Panc1 (cell line): ENCODE measurements around the gene ECT2L. TPM values are rescaled to one million over a fixed set of nuclear protein-coding genes. Genes with fewer than 3 reads are reported as not detected.

Source experiments
- ATAC-seq: fragments of 200-7000 bp; cut with Tn5 transposase; 2 replicates; pipeline ENCODE4 v1.9.1; 2020; ENCODE audit warnings: mild to moderate bottlenecking, moderate library complexity
- BruUV-seq: library from RNA; stranded (reverse); fragments of 400-500 nt; replicated peaks from 2 replicates; lab custom pipeline; 2021; lab: Mats Ljungman, UMichigan
- CTCF ChIA-PET: fragments of 300-600 bp; sonication (Branson Sonifier 250); formaldehyde crosslinking; loops from one replicate; lab custom pipeline; 2022; ENCODE audit warnings: antibody characterized with exemption; lab: Charles Lee
- POLR2A ChIA-PET: fragments of 300-600 bp; sonication (Branson Sonifier 250); formaldehyde crosslinking; loops from one replicate; lab custom pipeline; 2022; ENCODE audit warnings: antibody characterized with exemption; lab: Charles Lee
- DNase-seq: peaks from one replicate; pipeline ENCODE4 v3.0.0-alpha.2; 2010; ENCODE audit warnings: low read depth, low spot score
- H3K27ac ChIP-seq: 2 replicates; pipeline ENCODE4 v1.5.1; 2011; ENCODE audit warnings: mild to moderate bottlenecking, low read length, inconsistent platforms
- H3K27me3 ChIP-seq: fragments of 200-500 bp; sonication (Bioruptor generic); 2 replicates; pipeline ENCODE4 v1.6.0; 2014; ENCODE audit warnings: low read length, inconsistent platforms; ENCODE audit not compliant: control insufficient read depth, insufficient read depth
- H3K36me3 ChIP-seq: fragments of 200-500 bp; sonication (Bioruptor generic); 2 replicates; pipeline ENCODE4 v1.5.1; 2014; ENCODE audit warnings: inconsistent platforms, mild to moderate bottlenecking, low read length, moderate library complexity; ENCODE audit not compliant: control insufficient read depth, insufficient read depth
- H3K4me1 ChIP-seq: 2 replicates; pipeline ENCODE4 v1.5.1; 2011; ENCODE audit warnings: inconsistent platforms, mild to moderate bottlenecking, low read length, moderate library complexity; ENCODE audit not compliant: control insufficient read depth, insufficient read depth
- H3K4me3 ChIP-seq, 2 experiments: 2 replicates each; pipeline ENCODE4 v1.5.1; 2011 to 2012; ENCODE audit warnings: low read depth in 2 of 2, low read length in 2 of 2, mild to moderate bottlenecking in 2 of 2, inconsistent platforms in 1 of 2, moderate library complexity in 1 of 2
- H3K9me3 ChIP-seq: fragments of 200-500 bp; sonication (Bioruptor generic); 2 replicates; pipeline ENCODE4 v1.5.1; 2014; ENCODE audit warnings: low read depth, mild to moderate bottlenecking, inconsistent platforms, low read length, moderate library complexity; ENCODE audit not compliant: control insufficient read depth, insufficient read depth
- POLR2AphosphoS5 ChIP-seq: IDR thresholded peaks from 2 replicates; pipeline ENCODE4 v1.6.1; 2012; ENCODE audit warnings: mild to moderate bottlenecking, low read depth, low read length, moderate library complexity
- SIN3A ChIP-seq: IDR thresholded peaks from 2 replicates; pipeline ENCODE4 v1.6.1; 2012; ENCODE audit warnings: low read depth, mild to moderate bottlenecking, low read length, moderate library complexity, borderline replicate concordance; ENCODE audit not compliant: insufficient read depth
- TCF7L2 ChIP-seq: IDR thresholded peaks from 2 replicates; pipeline ENCODE4 v1.6.1; 2011; ENCODE audit warnings: mild to moderate bottlenecking, low read depth, low read length, inconsistent platforms
- in situ Hi-C: cut with HindIII; loops from 2 replicates; pipeline ENCODE4 v1.10.0; 2016; ENCODE audit warnings: low sequenced_read_pairs, low pct_unique_long_range_greater_than_20kb
- intact Hi-C: fragments of 100-400 bp; cut with micrococcal nuclease; formaldehyde crosslinking; loops from one replicate; pipeline ENCODE4 v1.10.0; 2022; ENCODE audit not compliant: unreplicated experiment
- total RNA-seq: library from RNA; stranded (reverse); gene quantifications from one replicate; pipeline ENCODE4 v1.2.1, GENCODE V29; 2021; ENCODE audit not compliant: unreplicated experiment
- TF ChIP-seq, protein P1 (sequence below): fragments of 450-650 bp; IDR thresholded peaks from 2 replicates; pipeline ENCODE4 v1.5.1; 2017; ENCODE audit warnings: mild to moderate bottlenecking
- TF ChIP-seq, protein P2 (sequence below), 2 experiments: IDR thresholded peaks; 2 replicates each; pipeline ENCODE4 v1.6.1; 2011 to 2012; ENCODE audit warnings: low read depth in 2 of 2, control low read depth in 1 of 2, low read length in 1 of 2, mild to moderate bottlenecking in 1 of 2, moderate library complexity in 1 of 2; ENCODE audit not compliant: insufficient read depth in 1 of 2

The ECT2L gene
- total RNA-seq, 1 experiment from 2014 or later = not detected

DNA sequence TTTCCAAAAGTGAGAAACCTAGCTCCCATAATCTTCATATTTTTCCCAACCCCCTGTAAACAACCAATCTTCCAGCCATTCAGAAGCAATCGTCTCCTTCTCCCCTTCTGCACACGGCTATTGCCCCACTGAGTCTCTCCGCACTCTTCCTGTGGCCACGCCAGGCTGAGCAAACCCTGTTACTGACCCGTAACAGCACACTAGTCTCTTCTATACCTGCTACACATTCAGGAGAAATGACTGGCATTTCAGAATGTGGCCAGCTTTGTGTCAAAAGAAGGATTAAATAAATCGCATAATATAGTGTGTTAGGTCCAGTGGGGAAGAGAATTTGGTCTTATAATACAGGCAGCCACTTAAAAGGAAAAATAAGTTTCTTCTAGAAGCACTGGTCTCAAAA, 41.4 kb downstream of the ECT2L start:
- no peaks in the 10 kb centered on the region for H3K27me3 ChIP-seq
- CTCF ChIA-PET = no interaction called here
- POLR2A ChIA-PET = no interaction called here
- no peak for ATAC-seq
- no peaks in the 10 kb centered on the region for H3K9me3 ChIP-seq
- DNase-seq = no peak
- H3K36me3 ChIP-seq = no peaks in the 10 kb centered on the region
- BruUV-seq = no TSS peak
- in situ Hi-C loops (no loop called here), intact Hi-C loops (no loop called here)
- H3K4me3 ChIP-seq = no peak overlapping the region
- no peak for TF ChIP-seq POLR2AphosphoS5
- TF ChIP-seq, protein P1, sequence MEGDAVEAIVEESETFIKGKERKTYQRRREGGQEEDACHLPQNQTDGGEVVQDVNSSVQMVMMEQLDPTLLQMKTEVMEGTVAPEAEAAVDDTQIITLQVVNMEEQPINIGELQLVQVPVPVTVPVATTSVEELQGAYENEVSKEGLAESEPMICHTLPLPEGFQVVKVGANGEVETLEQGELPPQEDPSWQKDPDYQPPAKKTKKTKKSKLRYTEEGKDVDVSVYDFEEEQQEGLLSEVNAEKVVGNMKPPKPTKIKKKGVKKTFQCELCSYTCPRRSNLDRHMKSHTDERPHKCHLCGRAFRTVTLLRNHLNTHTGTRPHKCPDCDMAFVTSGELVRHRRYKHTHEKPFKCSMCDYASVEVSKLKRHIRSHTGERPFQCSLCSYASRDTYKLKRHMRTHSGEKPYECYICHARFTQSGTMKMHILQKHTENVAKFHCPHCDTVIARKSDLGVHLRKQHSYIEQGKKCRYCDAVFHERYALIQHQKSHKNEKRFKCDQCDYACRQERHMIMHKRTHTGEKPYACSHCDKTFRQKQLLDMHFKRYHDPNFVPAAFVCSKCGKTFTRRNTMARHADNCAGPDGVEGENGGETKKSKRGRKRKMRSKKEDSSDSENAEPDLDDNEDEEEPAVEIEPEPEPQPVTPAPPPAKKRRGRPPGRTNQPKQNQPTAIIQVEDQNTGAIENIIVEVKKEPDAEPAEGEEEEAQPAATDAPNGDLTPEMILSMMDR = no peak
- TF ChIP-seq, protein P2, sequence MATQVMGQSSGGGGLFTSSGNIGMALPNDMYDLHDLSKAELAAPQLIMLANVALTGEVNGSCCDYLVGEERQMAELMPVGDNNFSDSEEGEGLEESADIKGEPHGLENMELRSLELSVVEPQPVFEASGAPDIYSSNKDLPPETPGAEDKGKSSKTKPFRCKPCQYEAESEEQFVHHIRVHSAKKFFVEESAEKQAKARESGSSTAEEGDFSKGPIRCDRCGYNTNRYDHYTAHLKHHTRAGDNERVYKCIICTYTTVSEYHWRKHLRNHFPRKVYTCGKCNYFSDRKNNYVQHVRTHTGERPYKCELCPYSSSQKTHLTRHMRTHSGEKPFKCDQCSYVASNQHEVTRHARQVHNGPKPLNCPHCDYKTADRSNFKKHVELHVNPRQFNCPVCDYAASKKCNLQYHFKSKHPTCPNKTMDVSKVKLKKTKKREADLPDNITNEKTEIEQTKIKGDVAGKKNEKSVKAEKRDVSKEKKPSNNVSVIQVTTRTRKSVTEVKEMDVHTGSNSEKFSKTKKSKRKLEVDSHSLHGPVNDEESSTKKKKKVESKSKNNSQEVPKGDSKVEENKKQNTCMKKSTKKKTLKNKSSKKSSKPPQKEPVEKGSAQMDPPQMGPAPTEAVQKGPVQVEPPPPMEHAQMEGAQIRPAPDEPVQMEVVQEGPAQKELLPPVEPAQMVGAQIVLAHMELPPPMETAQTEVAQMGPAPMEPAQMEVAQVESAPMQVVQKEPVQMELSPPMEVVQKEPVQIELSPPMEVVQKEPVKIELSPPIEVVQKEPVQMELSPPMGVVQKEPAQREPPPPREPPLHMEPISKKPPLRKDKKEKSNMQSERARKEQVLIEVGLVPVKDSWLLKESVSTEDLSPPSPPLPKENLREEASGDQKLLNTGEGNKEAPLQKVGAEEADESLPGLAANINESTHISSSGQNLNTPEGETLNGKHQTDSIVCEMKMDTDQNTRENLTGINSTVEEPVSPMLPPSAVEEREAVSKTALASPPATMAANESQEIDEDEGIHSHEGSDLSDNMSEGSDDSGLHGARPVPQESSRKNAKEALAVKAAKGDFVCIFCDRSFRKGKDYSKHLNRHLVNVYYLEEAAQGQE (IDR thresholded peaks at IDR 0.05; ENCODE audit: insufficient read depth in 1 of 2, low read depth in 2 of 2, low read length in 1 of 2) = no peak
- TF ChIP-seq TCF7L2 = no peak
- no peak for TF ChIP-seq SIN3A
- H3K27ac ChIP-seq = no peak overlapping the region
- no peaks in the 10 kb centered on the region for H3K4me1 ChIP-seq

DNA sequence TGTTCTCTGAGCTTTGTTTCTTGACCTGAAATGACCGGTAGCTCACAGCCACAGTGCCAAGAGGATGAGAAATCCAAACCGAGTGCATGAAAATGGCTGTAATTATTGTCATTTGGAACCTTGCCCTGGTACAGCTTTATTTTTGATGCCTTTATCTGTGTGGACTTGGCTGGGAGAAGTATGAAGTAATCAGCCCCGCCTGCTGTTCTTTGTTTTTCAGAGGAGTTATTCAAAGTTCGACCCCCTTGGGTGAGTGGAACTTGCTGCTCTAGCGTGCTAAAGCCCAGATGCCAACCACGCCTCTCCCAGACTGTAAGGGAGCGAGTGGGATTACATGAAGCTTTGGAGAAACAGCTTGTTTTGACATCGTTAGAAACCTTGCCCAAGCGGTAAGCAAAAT, 48.3 kb downstream of the ECT2L start:
- Histone ChIP-seq H3K27ac (no peak overlapping the region), H3K9me3 (no peaks in the 10 kb centered on the region), H3K27me3 (no peaks in the 10 kb centered on the region), H3K4me3 (no peak overlapping the region), H3K36me3 (no peaks in the 10 kb centered on the region), H3K4me1 (no peaks in the 10 kb centered on the region)
- DNase-seq (no peak), ATAC-seq (no peak)
- no TSS peak for BruUV-seq
- in situ Hi-C loops = no loop called here
- ChIA-PET POLR2A (interaction anchor here (0.6 kb wide), 1 partner anchor 16 kb away, joined by 5 read pairs; no protein-coding TSS in a partner anchor), CTCF (no interaction called here)
- TF ChIP-seq TCF7L2 (no peak), POLR2AphosphoS5 (no peak), SIN3A (no peak)
- TF ChIP-seq, protein P1 = no peak
- TF ChIP-seq, protein P2 (IDR thresholded peaks at IDR 0.05; ENCODE audit: insufficient read depth in 1 of 2, low read depth in 2 of 2, low read length in 1 of 2) = no peak
- intact Hi-C loops = no loop called here
